OCI-LY7 (cell line): ENCODE measurements around the gene GFRA3.

Experiments used
- CTCF ChIP-seq: fragments of 200-600 bp; sonication (generic); conservative IDR thresholded peaks from 2 replicates; pipeline ENCODE4 v1.5.1; 2014; ENCODE audit warnings: mild to moderate bottlenecking, antibody characterized with exemption, low read length, moderate library complexity, mixed read lengths
- EZH2phosphoT487 ChIP-seq: fragments of 200-600 bp; sonication (generic); IDR thresholded peaks from 2 replicates; pipeline ENCODE4 v1.6.1; 2018; ENCODE audit warnings: low read depth, borderline replicate concordance, mild to moderate bottlenecking, mixed run types, antibody characterized with exemption, low read length, moderate library complexity, mixed read lengths

- TF ChIP-seq CTCF (no peak), EZH2phosphoT487 (no peak)
Measured at GRCh38 chr5:138230981-138231589, 43.3 kb downstream of the GFRA3 start.
